Fibroblast of skin of scalp (primary cell): ENCODE measurements around the gene MACROD1. TPM values are rescaled to one million over a fixed set of nuclear protein-coding genes. Genes with fewer than 3 reads are reported as not detected.

Experiments used
- DNase-seq: peaks from one replicate; pipeline ENCODE4 v3.0.0-alpha.2; 2013
- polyA plus RNA-seq, 2 experiments: library from polyadenylated mRNA; unstranded; fragments of 120-200 nt; gene quantifications; one replicate each; pipeline ENCODE4 v1.2.1, GENCODE V29; 2013; ENCODE audit not compliant: insufficient read length in 2 of 2

MACROD1 gene, protein sequence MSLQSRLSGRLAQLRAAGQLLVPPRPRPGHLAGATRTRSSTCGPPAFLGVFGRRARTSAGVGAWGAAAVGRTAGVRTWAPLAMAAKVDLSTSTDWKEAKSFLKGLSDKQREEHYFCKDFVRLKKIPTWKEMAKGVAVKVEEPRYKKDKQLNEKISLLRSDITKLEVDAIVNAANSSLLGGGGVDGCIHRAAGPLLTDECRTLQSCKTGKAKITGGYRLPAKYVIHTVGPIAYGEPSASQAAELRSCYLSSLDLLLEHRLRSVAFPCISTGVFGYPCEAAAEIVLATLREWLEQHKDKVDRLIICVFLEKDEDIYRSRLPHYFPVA
- 18.5 TPM for polyA plus RNA-seq (2013, experiment 1 of 2; ENCODE audit: insufficient read length)
- polyA plus RNA-seq (2013, experiment 2 of 2; ENCODE audit: insufficient read length): 18.0 TPM

DNA sequence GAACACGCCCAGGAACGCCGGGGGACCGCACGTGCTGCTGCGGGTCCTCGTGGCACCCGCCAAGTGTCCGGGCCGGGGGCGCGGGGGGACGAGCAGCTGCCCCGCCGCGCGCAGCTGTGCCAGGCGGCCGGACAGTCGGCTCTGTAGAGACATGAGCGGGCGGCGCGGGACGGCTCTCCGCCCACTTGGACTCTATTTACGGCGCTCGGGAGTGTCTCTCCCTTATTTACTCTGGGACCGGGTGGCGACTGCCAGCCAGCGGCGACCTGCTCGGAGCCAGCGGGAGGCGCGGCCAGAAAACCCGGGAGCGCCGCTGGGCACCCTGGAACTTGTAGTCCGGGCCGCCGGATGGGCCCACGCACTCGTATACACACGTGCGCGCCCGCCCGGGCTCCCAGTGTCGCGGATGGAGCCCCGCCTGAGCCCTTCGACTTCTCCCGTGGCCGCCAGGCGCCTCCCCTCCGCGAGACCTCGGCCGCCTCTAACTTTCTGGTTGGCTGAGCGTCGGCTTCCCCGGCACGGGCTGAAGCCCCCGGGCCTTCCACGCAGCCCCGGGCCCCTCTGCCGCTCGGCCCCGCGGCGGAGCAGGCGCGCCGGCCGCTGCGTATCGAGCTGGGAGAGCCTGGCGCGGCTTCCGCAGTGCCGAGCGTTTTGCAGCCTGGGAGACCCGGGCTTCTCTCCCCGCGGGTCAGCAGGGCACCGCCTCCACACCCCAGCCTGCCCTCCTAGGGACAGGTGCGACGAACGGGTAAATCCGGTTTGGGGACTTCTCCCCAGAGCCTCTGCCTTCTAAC lies at the start of gene MACROD1:
Gene MACROD1 (minus strand): TSS at position 272 of the 794 bp plus-strand sequence. CDS start 119 bp downstream, at position 153.
- peak; percentile 85 for DNase-seq

GRCh38 chr11:64211181-64211872 lies 45.4 kb upstream of the MACROD1 start:
- DNase-seq: no peak

DNA sequence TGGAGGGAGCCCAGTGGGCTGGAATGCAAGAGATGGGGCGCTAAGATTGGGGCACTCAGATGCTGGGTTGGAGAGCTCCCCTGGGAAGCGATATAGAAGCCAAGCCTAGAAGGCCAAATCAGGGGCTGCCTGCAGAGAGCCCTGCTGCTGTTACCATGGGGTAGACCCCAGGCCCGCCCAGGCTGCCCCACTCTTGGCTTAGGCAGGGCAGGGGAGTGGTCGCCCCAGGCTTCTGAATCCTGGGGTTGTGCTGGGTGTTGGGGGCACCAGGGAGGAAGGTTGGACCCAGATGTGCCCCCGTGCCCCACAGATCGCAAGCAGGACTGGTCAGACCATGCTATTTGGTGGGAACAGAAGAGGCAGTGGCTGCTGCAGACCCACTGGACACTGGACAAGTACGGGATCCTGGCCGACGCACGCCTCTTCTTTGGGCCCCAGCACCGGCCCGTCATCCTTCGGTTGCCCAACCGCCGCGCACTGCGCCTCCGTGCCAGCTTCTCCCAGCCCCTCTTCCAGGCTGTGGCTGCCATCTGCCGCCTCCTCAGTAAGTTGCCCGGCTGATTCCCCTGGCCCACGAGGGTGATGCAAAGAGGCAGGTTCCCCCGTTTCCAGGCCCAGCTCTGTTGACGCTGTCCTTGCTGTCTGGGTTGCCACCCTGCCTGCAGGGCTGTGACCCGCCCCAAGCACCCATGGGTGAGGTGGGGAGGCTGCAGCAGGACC lies 44.5 kb upstream of the MACROD1 start:
- DNase-seq: no peak

DNA sequence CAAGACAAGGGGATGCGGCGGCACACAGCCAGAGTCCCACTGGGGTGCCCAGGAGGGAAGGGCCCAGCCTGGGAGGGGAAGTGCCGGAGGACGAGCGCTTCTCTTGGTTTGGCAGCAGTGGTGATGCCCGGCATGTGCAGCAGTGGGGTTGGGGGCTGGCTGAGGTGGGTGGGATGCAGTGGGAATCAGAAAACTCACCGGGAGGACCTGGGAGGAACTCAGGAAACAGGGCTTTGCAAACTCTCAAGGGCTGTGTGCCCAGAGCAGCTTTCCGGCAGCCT lies 43.6 kb upstream of the MACROD1 start:
- no peak for DNase-seq

DNA sequence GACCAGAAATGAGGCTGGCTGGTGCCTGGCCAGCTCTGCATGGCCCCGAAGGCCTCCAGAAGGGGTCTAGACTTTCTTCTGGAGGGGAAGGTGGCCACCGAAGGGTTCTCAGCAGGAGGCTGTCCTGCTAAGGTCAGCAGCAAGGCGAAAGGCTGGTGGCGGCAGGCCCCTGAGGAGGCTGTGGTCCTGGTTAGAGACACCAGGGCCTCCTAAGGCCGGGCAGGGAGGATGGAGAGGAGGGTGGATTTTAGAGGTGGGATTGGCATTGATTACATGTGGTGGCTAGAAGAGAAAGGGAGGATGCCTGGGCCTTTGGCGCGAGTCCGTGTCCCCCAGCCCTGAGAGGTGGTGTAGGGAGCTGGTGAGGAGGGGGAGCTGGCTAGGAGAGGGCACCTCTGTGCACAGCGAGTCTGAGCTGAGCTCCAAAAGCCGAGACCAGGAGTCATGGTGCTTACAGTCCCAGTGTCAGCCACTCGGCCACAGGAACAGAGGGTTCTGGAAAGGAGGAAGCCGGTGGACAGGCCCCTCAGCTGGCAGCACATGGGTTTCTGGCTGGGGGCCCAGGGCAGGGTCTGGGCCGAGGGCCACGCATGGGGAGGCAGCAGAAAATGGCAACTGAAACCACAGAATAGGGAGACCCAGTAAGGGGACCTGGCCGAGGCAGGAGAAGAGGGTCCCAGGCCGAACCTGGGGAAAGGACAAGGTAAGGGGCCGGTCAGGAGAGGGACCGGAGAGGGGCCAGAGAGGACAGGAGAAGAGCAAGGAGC lies 43.1 kb upstream of the MACROD1 start:
- no peak for DNase-seq

DNA sequence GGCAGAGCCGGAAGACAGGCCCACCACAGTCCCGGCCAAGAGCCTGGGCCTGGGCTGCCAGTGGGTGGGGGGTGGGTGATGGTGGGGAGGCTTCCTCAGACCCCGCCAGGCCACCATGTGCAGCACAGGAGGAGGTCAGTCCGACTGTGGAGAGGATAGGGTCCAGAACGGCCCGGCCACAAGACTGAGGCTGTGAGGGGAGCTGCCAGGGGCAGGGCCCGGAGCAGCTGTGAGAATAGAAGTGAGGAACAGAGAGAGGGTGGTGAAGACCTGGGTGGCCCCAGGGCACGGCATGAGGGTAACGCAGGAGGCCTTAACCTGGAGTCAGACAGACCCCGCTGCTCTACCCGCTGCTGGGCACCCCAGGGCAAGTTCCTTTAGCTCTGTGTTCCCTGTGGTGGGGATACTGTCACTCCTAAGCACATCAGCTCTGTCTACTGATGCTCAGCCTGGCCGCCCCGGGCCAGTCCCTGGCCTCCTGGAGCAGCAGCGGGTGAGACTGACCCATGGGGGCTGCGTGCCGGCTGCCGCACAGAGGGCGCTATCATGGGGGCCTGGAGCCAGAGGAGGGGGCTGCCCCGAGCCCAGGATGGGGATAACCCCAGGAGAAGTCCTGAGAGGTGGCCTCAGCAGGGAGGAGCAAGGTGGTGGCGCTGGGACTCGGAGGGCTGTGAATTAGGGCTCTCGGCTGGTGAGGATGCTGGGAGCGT lies 42.3 kb upstream of the MACROD1 start:
- DNase-seq: no peak

DNA sequence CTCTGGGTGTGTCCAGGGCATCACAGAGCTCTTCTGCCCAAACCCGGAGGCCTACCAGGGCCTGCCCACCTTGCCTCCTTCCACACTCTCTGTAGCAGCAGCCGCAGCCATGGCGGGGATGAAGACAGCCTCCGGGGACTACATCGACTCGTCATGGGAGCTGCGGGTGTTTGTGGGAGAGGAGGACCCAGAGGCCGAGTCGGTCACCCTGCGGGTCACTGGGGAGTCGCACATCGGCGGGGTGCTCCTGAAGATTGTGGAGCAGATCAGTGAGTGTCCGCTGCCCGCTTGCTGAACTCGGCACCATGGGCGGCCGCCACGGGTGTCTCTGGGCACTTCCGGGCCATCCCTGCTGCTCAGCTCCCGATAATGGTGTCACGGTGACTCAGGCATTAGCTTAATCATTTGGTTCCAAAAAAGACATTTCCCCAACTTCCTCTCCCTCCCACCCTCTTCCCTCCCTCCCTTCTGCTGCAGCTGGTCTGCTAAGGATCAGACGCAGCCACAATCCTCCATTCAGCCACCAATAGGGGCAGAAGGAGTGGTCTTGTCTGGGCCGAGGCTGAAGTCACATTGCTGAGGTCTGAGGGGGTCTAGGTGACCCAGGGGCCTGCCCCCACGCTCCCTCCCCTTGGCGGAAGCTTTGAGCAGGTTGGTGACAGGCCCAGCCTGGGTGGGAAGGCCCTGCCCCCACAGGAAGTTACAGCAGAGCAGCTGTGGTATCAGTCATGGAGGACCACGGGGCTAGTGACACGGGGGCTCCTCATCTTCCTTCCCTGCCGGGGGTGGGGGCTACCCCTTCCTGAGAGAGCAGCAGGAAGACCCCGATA lies 41.6 kb upstream of the MACROD1 start:
- DNase-seq: peak; percentile 82

- DNase-seq: no peak
Measured at GRCh38 chr11:64206457-64207255, 40.7 kb upstream of the MACROD1 start, which contains the start of gene FERMT3. FERMT3 (plus strand) TSS chr11:64206721; CDS start chr11:64207365, 644 bp downstream.

DNA sequence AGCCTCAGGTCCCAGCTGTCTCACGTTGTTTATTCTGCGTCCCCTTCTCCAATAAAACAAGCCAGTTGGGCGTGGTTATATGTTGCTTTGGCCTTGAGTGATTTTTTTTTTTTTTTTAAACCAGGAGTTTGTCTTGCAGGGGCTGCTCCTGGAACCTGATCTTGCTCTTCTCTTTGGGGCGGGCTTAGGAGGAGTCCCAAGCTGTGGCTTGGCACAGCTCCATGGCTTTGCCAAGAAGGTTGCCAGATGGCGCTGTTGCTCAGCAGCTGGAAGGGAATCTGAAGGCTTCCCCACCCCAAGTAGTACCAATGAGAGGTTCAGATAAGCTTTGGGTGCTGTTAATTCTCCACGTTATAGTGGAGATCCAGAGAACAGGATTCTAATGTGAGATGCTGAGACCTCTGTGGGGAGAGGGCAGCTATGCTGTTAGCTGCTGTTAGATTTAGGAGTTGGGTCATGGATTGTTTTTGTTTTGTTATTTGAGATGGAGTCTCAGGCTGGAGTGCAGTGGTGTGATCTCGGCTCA lies 38.6 kb upstream of the MACROD1 start:
- peak; percentile 95 for DNase-seq

GRCh38 chr11:64204080-64204440 lies 38.1 kb upstream of the MACROD1 start:
- no peak for DNase-seq

DNA sequence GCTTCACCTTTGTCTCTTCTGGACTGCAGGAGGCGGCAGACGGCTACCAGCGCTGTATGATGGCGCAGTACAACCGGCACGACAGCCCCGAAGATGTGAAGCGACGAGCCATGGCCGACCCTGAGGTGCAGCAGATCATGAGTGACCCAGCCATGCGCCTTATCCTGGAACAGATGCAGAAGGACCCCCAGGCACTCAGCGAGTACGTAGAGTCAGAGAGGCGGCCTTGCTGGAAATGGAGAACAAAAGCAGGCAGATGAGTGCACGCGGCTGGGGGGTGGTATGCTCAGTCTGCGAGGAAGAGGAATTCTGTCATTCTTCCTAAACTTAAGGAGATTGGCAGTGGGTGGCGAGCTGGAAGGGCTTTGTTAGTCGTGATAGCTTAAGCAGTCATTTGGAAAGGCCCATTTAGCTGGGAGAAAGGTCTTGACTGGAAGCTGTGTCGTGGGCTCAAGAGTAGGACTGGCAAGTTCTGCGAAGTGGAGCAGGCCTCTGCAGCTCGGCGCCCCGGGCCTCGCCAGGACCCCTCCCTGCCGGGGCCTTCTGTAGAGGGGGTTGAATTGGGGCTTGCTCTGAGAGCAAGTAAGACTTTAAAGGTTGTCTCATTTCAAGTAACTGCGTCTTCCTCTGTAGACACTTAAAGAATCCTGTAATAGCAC lies 37.6 kb upstream of the MACROD1 start:
- no peak for DNase-seq

DNA sequence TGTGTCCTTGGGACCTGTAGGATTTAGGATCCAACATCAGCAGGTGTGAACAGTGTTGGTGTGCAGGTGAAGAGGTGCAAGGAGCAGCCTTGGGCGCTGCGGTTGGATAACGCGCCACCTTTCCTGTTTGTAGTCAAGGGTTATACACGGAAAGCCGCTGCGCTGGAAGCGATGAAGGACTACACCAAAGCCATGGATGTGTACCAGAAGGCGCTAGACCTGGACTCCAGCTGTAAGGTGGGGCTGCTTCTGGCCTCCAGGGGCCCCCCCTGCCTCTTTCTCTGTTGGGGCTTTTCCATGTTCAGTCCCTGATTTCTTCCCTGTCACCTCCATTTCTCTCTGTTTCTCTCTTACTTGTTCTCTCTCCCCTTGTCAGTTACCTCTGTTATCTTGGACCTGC lies 37.1 kb upstream of the MACROD1 start:
- no peak for DNase-seq

DNA sequence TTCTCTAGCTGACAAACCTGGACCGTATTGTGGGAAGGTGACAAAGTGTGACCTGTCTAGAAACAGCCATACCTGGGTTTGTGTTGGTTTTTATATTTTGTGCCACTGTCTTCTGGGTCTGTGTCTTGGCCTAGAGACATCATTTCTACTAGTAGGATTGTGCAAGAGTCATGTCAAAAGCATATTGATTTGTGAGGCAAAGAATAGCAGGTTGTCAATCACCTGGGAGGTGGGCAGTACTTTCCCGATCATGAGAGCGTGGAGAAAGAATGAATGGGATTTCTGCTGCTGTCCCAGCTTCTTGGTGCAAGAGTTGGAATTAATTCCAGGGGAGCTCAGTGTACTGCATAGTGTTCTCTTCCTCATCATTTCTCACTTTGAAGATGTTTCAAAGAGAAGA lies 35.6 kb upstream of the MACROD1 start:
- DNase-seq: no peak

GRCh38 chr11:64198511-64198910 lies 32.6 kb upstream of the MACROD1 start:
- no peak for DNase-seq

DNA sequence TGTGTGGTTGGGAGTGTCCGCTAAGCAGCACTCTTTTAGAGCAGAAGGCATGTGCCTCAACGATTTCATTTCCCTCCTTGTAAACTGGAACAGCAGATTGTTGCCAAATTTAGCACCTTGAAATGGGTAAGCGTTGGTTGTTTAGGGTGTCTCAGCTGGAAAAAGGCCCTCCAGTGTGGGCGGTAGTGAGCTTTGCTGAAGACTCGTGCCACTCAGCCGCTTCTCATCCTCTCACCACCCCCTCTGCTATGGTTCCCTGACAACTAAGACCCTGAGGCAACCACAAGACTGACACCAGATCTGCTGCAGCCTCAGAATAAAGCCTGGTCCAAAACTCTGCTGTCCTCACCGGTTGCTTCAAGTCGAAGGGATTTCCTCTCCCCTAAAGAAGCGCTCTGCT lies 30.7 kb upstream of the MACROD1 start:
- no peak for DNase-seq

- DNase-seq: no peak
Measured at GRCh38 chr11:64192434-64192833, 26.5 kb upstream of the MACROD1 start.

GRCh38 chr11:64186492-64187165 lies 20.7 kb upstream of the MACROD1 start:
- DNase-seq: no peak
